PC-9 (cell line): ENCODE data around the gene RALB. TPM values are rescaled to one million over a fixed set of nuclear protein-coding genes. Genes with fewer than 3 reads are reported as not detected.

ENCODE experiments used
- BruUV-seq: library from RNA; stranded (reverse); fragments of 400-500 nt; replicated peaks from 2 replicates; lab custom pipeline; 2021; lab: Mats Ljungman, UMichigan
- CTCF ChIA-PET: fragments of 300-600 bp; sonication (Branson Sonifier 250); formaldehyde crosslinking; loops from one replicate; lab custom pipeline; 2022; ENCODE audit warnings: antibody characterized with exemption; lab: Charles Lee
- POLR2A ChIA-PET: fragments of 300-600 bp; sonication (Branson Sonifier 250); formaldehyde crosslinking; loops from one replicate; lab custom pipeline; 2022; ENCODE audit warnings: antibody characterized with exemption; ENCODE audit not compliant: unreplicated experiment; lab: Charles Lee
- DNase-seq, 2 experiments: peaks; one replicate each; pipeline versions ENCODE4 v3.0.0 to v3.0.0-alpha.2; 2015 to 2022; ENCODE audit warnings: mixed read lengths in 1 of 2
- H2AFZ ChIP-seq: fragments of 200-600 bp; sonication (generic); 2 replicates; pipeline ENCODE4 v1.8.1; 2017; ENCODE audit warnings: antibody characterized with exemption
- H3F3A ChIP-seq: fragments of 200-600 bp; sonication (generic); 2 replicates; pipeline ENCODE4 v1.8.1; 2017; ENCODE audit warnings: antibody characterized with exemption, mild to moderate bottlenecking, low read depth; ENCODE audit not compliant: insufficient read depth
- H3K27ac ChIP-seq: fragments of 200-600 bp; sonication (generic); 2 replicates; pipeline ENCODE4 v1.6.1; 2016; ENCODE audit warnings: mixed run types
- H3K27me3 ChIP-seq: fragments of 200-600 bp; sonication (generic); 2 replicates; pipeline ENCODE4 v1.6.1; 2016; ENCODE audit warnings: low read depth, mixed run types; ENCODE audit not compliant: insufficient read depth
- H3K36me3 ChIP-seq: fragments of 200-600 bp; sonication (generic); 2 replicates; pipeline ENCODE4 v1.6.1; 2016; ENCODE audit warnings: low read depth, mixed run types
- H3K4me1 ChIP-seq: fragments of 200-600 bp; sonication (generic); replicated peaks from 2 replicates; pipeline ENCODE4 v1.6.1; 2016; ENCODE audit warnings: mixed run types; ENCODE audit not compliant: insufficient read depth
- H3K4me2 ChIP-seq: fragments of 200-600 bp; sonication (generic); 2 replicates; pipeline ENCODE4 v1.6.1; 2017; ENCODE audit warnings: mixed run types
- H3K4me3 ChIP-seq: fragments of 200-600 bp; sonication (generic); 2 replicates; pipeline ENCODE4 v1.6.1; 2016; ENCODE audit warnings: mixed run types
- H3K79me2 ChIP-seq: fragments of 200-600 bp; sonication (generic); 2 replicates; pipeline ENCODE4 v1.6.1; 2017; ENCODE audit warnings: low read depth, mixed run types
- H3K9me2 ChIP-seq: fragments of 200-600 bp; sonication (generic); 2 replicates; pipeline ENCODE4 v1.8.1; 2017; ENCODE audit warnings: mild to moderate bottlenecking; ENCODE audit not compliant: insufficient read depth
- H3K9me3 ChIP-seq: fragments of 200-600 bp; sonication (generic); 2 replicates; pipeline ENCODE4 v1.8.1; 2016; ENCODE audit warnings: low read depth; ENCODE audit not compliant: insufficient read depth
- H4K20me1 ChIP-seq: fragments of 200-600 bp; sonication (generic); 2 replicates; pipeline ENCODE4 v1.8.1; 2017; ENCODE audit not compliant: insufficient read depth
- EZH2 ChIP-seq: fragments of 200-600 bp; sonication (generic); IDR thresholded peaks from 2 replicates; pipeline ENCODE4 v1.8.0; 2017; ENCODE audit warnings: antibody characterized with exemption, low read depth
- intact Hi-C: fragments of 100-400 bp; cut with micrococcal nuclease; formaldehyde crosslinking; loops from one replicate; pipeline ENCODE4 v1.10.0; 2022; ENCODE audit not compliant: unreplicated experiment
- total RNA-seq: library from RNA; stranded (reverse); gene quantifications from 2 replicates; pipeline ENCODE4 v1.2.3, GENCODE V29; 2021
- TF ChIP-seq, protein P1 (sequence below): fragments of 200-600 bp; sonication (generic); conservative IDR thresholded peaks from 2 replicates; pipeline ENCODE4 v1.6.1; 2017; ENCODE audit warnings: mixed run types, antibody characterized with exemption, mild to moderate bottlenecking, moderate library complexity

The RALB gene
- total RNA-seq, 1 experiment from 2014 or later: 86.6 TPM

DNA sequence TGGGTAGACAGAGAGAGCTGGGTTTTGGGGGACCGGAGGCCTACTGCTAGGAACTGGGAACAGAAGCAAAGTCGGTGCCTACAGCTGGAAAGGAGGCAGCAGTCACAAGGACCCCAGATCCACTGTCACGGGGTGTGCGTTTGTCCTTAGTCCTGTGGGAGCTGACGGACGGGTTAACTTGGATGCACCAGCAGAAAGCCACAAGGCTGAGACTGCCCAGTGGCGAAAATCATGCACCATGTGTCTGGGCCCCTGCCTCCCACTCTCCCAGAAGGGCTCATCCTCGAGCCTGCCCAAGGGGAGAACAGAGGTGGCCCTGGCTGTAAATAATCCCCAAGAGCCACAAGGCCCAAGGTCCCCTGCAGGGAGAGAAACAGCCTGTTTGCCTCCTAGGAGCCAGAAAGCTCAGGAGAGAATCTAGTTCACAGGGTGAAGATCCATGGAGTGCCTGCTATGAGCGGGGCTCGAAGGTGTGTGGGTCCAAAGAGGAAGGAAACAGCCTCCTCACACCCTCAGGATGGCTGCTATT is 11.7 kb upstream of the RALB start:
- no peaks in the 10 kb centered on the region for H3K36me3 ChIP-seq
- peaks cover 98% of the 10 kb centered on the region for H3K4me1 ChIP-seq
- POLR2A ChIA-PET: interaction anchor here (0.6 kb wide), 1 partner anchor 437 kb away, joined by 4 read pairs; no protein-coding TSS in a partner anchor
- CTCF ChIA-PET: interaction anchor here (0.5 to 1.1 kb wide), 2 partner anchors 52 to 158 kb away, joined by 3 read pairs; no protein-coding TSS in a partner anchor
- H3K27me3 ChIP-seq: no peaks in the 10 kb centered on the region
- peaks cover 64% of the 10 kb centered on the region for H3F3A ChIP-seq
- intact Hi-C loops: no loop called here
- no peak overlapping the region for H2AFZ ChIP-seq
- H3K4me2 ChIP-seq: peak overlapping the region; percentile 96
- H3K4me3 ChIP-seq: no peak overlapping the region; the same call in 1 of the 2 replicates
- peaks cover 10% of the 10 kb centered on the region; the same call in 1 of the 2 replicates for H3K79me2 ChIP-seq
- DNase-seq: peak in 1 of 2 experiments; percentile 21
- H4K20me1 ChIP-seq: no peaks in the 10 kb centered on the region
- BruUV-seq: no TSS peak
- no peak for TF ChIP-seq EZH2
- TF ChIP-seq, protein P1, sequence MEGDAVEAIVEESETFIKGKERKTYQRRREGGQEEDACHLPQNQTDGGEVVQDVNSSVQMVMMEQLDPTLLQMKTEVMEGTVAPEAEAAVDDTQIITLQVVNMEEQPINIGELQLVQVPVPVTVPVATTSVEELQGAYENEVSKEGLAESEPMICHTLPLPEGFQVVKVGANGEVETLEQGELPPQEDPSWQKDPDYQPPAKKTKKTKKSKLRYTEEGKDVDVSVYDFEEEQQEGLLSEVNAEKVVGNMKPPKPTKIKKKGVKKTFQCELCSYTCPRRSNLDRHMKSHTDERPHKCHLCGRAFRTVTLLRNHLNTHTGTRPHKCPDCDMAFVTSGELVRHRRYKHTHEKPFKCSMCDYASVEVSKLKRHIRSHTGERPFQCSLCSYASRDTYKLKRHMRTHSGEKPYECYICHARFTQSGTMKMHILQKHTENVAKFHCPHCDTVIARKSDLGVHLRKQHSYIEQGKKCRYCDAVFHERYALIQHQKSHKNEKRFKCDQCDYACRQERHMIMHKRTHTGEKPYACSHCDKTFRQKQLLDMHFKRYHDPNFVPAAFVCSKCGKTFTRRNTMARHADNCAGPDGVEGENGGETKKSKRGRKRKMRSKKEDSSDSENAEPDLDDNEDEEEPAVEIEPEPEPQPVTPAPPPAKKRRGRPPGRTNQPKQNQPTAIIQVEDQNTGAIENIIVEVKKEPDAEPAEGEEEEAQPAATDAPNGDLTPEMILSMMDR: no peak
- peak overlapping the region; percentile 95 for H3K27ac ChIP-seq
- H3K9me3 ChIP-seq: no peaks in the 10 kb centered on the region
- H3K9me2 ChIP-seq: no peaks in the 10 kb centered on the region

GRCh38 chr2:120241684-120242083 is 11.0 kb upstream of the RALB start:
- H3K4me3 ChIP-seq: no peak overlapping the region
- H3K4me2 ChIP-seq: no peak overlapping the region
- H3F3A ChIP-seq: peaks cover 69% of the 10 kb centered on the region
- H3K79me2 ChIP-seq: peaks cover 10% of the 10 kb centered on the region; the same call in 1 of the 2 replicates
- no peak for DNase-seq
- ChIA-PET POLR2A (no interaction called here), CTCF (interaction anchor here (0.5 kb wide), 1 partner anchor 157 kb away, joined by 3 read pairs; no protein-coding TSS in a partner anchor)
- no peak for TF ChIP-seq EZH2
- TF ChIP-seq, protein P1: no peak
- intact Hi-C loops: no loop called here
- no peaks in the 10 kb centered on the region for H3K36me3 ChIP-seq
- peaks cover 98% of the 10 kb centered on the region for H3K4me1 ChIP-seq
- H3K9me2 ChIP-seq: no peaks in the 10 kb centered on the region
- H4K20me1 ChIP-seq: no peaks in the 10 kb centered on the region
- H3K27me3 ChIP-seq: no peaks in the 10 kb centered on the region
- BruUV-seq: no TSS peak
- H3K27ac ChIP-seq: peak overlapping the region; percentile 12; the same call in 1 of the 2 replicates
- no peaks in the 10 kb centered on the region for H3K9me3 ChIP-seq
- H2AFZ ChIP-seq: no peak overlapping the region

DNA sequence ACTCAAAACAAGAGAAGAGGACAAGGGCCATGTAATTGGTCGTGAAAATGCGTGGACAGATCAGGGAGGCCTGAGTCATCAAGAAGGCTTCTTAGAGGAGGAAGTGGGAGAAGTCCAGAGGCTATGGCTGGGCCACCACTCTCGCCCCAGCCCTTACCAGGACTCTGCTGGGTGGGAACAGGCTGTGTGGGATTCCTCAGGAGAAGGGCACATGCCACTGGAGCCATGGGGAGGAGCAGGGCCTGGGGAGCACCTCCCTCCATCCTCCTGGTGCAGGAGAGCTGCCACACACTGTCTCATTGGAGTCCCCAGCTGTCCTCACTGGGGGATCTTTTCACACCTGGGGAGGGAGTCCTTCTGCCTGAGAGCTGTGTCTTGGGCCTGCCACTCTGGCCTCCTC is 9.4 kb upstream of the RALB start:
- ChIA-PET CTCF (interaction anchor here (0.9 kb wide), 1 partner anchor 70 kb away, joined by 4 read pairs; no protein-coding TSS in a partner anchor), POLR2A (interaction anchor here (0.6 to 0.7 kb wide), 2 partner anchors 9 to 252 kb away, joined by 3 read pairs; partner anchors contain the start of gene RALB)
- peaks cover 10% of the 10 kb centered on the region; the same call in 1 of the 2 replicates for H3K79me2 ChIP-seq
- H3K4me1 ChIP-seq: peaks cover 94% of the 10 kb centered on the region
- no TSS peak for BruUV-seq
- no peak overlapping the region for H2AFZ ChIP-seq
- DNase-seq: peak; percentile 61 to 85
- peak overlapping the region; percentile 42 for H3K27ac ChIP-seq
- peaks cover 64% of the 10 kb centered on the region for H3F3A ChIP-seq
- intact Hi-C loops: no loop called here
- no peaks in the 10 kb centered on the region for H3K9me3 ChIP-seq
- peak overlapping the region; percentile 44 for H3K4me2 ChIP-seq
- H3K9me2 ChIP-seq: no peaks in the 10 kb centered on the region
- no peaks in the 10 kb centered on the region for H3K36me3 ChIP-seq
- no peaks in the 10 kb centered on the region for H4K20me1 ChIP-seq
- no peak overlapping the region for H3K4me3 ChIP-seq
- TF ChIP-seq EZH2: no peak
- TF ChIP-seq, protein P1: no peak
- H3K27me3 ChIP-seq: no peaks in the 10 kb centered on the region
